ENCODE data around the gene SH2D1A. TPM values are rescaled to one million over a fixed set of nuclear protein-coding genes. Genes with fewer than 3 reads are reported as not detected.

Gene SH2D1A
- total and polyA plus RNA-seq, 2 donors (not counting 3 experiments of a cell fraction or from before 2014, with no cell fraction given): not detected

DNA sequence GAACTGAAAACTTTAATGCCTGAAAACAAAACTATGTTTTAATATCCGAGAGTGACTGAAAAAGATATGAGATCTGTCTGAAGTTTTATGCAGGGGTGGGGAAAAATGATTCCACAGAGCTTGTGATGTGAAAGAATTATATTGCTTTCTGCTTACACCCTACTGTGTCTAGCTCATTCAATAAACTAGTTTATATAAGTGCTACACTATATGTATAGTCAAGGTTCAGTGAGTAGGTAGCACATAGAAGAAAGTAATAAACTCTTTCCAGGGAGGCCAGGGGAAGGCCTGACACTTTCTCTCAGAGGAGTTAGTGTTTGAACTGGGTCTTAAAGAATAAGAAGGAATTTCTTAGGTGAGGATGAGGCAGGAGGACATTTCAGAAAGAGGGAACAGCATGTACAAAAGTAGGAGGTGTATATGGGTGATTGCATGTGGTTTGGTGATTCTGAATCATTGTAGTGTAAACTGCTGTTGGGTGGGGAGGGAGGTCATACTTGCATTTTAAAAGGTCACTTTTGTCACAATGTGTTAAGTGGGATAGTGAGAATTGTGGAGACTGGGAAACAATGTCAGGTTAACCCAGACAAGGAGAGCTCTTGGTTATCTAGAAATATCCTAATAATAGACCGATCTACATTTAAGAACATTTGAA lies 39.0 kb upstream of the SH2D1A start:
- ChIA-PET POLR2A (no interaction called here), CTCF (no interaction called here)
- no peak for FAIRE-seq
- TF ChIP-seq JUN (IDR thresholded peaks at IDR 0.05; ENCODE audit: borderline replicate concordance, insufficient read depth, insufficient read length, low read depth) (no peak), MAX (IDR thresholded peaks at IDR 0.05; ENCODE audit: insufficient read depth, insufficient read length) (no peak), EZH2 (IDR thresholded peaks at IDR 0.05; ENCODE audit: borderline replicate concordance, low read depth, low read length, severe bottlenecking) (no peak), POLR2AphosphoS5 (IDR thresholded peaks at IDR 0.05; ENCODE audit: insufficient read depth, low read depth, low read length) (no peak), GATA2 (IDR thresholded peaks at IDR 0.05; ENCODE audit: insufficient read depth, insufficient read length, low read depth, low read length) (no peak), FOS (IDR thresholded peaks at IDR 0.05; ENCODE audit: borderline replicate concordance, insufficient read depth, low read length) (no peak), MYC (IDR thresholded peaks at IDR 0.05; ENCODE audit: low read depth, low read length) (no peak), POLR2A (IDR thresholded peaks at IDR 0.05; ENCODE audit: low read depth, low read length) (no peak)
- TF ChIP-seq, protein P1, sequence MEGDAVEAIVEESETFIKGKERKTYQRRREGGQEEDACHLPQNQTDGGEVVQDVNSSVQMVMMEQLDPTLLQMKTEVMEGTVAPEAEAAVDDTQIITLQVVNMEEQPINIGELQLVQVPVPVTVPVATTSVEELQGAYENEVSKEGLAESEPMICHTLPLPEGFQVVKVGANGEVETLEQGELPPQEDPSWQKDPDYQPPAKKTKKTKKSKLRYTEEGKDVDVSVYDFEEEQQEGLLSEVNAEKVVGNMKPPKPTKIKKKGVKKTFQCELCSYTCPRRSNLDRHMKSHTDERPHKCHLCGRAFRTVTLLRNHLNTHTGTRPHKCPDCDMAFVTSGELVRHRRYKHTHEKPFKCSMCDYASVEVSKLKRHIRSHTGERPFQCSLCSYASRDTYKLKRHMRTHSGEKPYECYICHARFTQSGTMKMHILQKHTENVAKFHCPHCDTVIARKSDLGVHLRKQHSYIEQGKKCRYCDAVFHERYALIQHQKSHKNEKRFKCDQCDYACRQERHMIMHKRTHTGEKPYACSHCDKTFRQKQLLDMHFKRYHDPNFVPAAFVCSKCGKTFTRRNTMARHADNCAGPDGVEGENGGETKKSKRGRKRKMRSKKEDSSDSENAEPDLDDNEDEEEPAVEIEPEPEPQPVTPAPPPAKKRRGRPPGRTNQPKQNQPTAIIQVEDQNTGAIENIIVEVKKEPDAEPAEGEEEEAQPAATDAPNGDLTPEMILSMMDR (IDR thresholded peaks at IDR 0.05; ENCODE audit: extremely low read depth in 1 of 2, insufficient read depth in 1 of 2, low read depth in 1 of 2, low read length in 2 of 2): no peak
- no peaks in the 10 kb centered on the region for H3K27me3 ChIP-seq (ENCODE audit: control insufficient read depth in 2 of 2, insufficient read depth in 2 of 2, low read length in 2 of 2)
- no peak overlapping the region for H3K27ac ChIP-seq (ENCODE audit: insufficient read depth, low read depth, low read length)
- no peak overlapping the region for H3K4me2 ChIP-seq (ENCODE audit: insufficient read depth, low read length)
- no peak overlapping the region for H3K4me3 ChIP-seq (replicated peaks in 1 of 3; ENCODE audit: insufficient read depth in 1 of 3, low read depth in 1 of 3, low read length in 3 of 3)
- H3K36me3 ChIP-seq (ENCODE audit: control insufficient read depth in 2 of 2, extremely low read depth in 1 of 2, insufficient read depth in 2 of 2, low read length in 2 of 2): no peaks in the 10 kb centered on the region
- H3K9me3 ChIP-seq (replicated peaks; ENCODE audit: control insufficient read depth, insufficient read depth, low read length): no peaks in the 10 kb centered on the region
- H3K9ac ChIP-seq (replicated peaks; ENCODE audit: extremely low read depth, insufficient read depth, low read length): no peak overlapping the region
- no peaks in the 10 kb centered on the region for H3K9me1 ChIP-seq (replicated peaks; ENCODE audit: control insufficient read depth, extremely low read depth, insufficient read depth, low read length)
- DNase-seq (ENCODE audit: low read depth, low spot score): no peak
- intact Hi-C loops (cut with micrococcal nuclease) (no loop called here), dilution Hi-C loops (cut with MboI; ENCODE audit: extremely low pct_ligation_motif_present, low sequenced_read_pairs) (no loop called here)
- H3K4me1 ChIP-seq (ENCODE audit: control insufficient read depth, extremely low read depth, insufficient read depth, low read length): no peaks in the 10 kb centered on the region
- no peak overlapping the region for H2AFZ ChIP-seq (ENCODE audit: low read depth, low read length)
- H3K79me2 ChIP-seq (ENCODE audit: control insufficient read depth, insufficient read depth, low read length): no peaks in the 10 kb centered on the region
- no peaks in the 10 kb centered on the region for H4K20me1 ChIP-seq (replicated peaks; ENCODE audit: control insufficient read depth, extremely low read depth, insufficient read depth, low read length)
- no TSS peak for BruUV-seq (replicated peaks)

All from endothelial cell of umbilical vein (primary cell).